ENCODE measurements around the gene BATF3. TPM values are rescaled to one million over a fixed set of nuclear protein-coding genes. Genes with fewer than 3 reads are reported as not detected.

The BATF3 gene
- total and polyA plus RNA-seq, 2 of the 4 experiments (the other 2 are of a cell fraction), result 1.6 to 3.9 TPM

GRCh38 chr1:212656730-212657129 is 42.9 kb downstream of the BATF3 start:
- ATAC-seq (ENCODE audit: low read depth), result no peak
- H3K4ac ChIP-seq (ENCODE audit: low read depth, low read length), result peak overlapping the region; percentile 5; the same call in 1 of the 2 replicates
- no peaks in the 10 kb centered on the region for H3K79me1 ChIP-seq (ENCODE audit: low read depth in 1 of 2, low read length in 2 of 2)
- H2BK120ac ChIP-seq (ENCODE audit: low read depth, low read length), result 0 out of 2 replicates have a peak overlapping the region, but pooled peaks have one; percentile 12
- POLR2A ChIA-PET (ENCODE audit: unreplicated experiment), result no interaction called here
- no peak overlapping the region; the same call in 2 of the 3 replicates for H2BK15ac ChIP-seq (ENCODE audit: low read depth, low read length)
- H4K5ac ChIP-seq (ENCODE audit: low read depth, low read length), result no peak overlapping the region
- no peaks in the 10 kb centered on the region for H3K36me3 ChIP-seq (ENCODE audit: control insufficient read depth, insufficient read depth, low read length)
- peaks cover 12% of the 10 kb centered on the region; the same call in 1 of the 2 replicates for H3K9me1 ChIP-seq (ENCODE audit: insufficient read depth, low read length)
- H2AFZ ChIP-seq (replicated peaks; ENCODE audit: low read length, poor library complexity), result no peak overlapping the region
- no peaks in the 10 kb centered on the region; the same call in 1 of the 2 replicates for H3K27me3 ChIP-seq (ENCODE audit: control insufficient read depth, insufficient read depth, low read length)
- H4K20me1 ChIP-seq (ENCODE audit: insufficient read depth, low read length), result no peaks in the 10 kb centered on the region
- CTCF ChIA-PET, result interaction anchor here (1.1 to 1.2 kb wide), 2 partner anchors 8 to 180 kb away, joined by 3 to 5 read pairs; no protein-coding TSS in a partner anchor
- H3K27ac ChIP-seq (ENCODE audit: insufficient read depth, low read length), result no peak overlapping the region
- H2BK5ac ChIP-seq (ENCODE audit: low read depth, low read length, poor library complexity, severe bottlenecking), result no peak overlapping the region
- no peak overlapping the region for H3K4me3 ChIP-seq (ENCODE audit: insufficient read depth, low read depth, low read length)
- no peak overlapping the region for H2AK9ac ChIP-seq (replicated peaks; ENCODE audit: low read depth, low read length, poor library complexity)
- in situ Hi-C loops (cut with MboI; ENCODE audit: low sequenced_read_pairs), result loop anchor here (25.0 kb wide), 1 partner anchor 331 kb away; no protein-coding TSS in a partner anchor
- H3K56ac ChIP-seq (ENCODE audit: extremely low read depth, insufficient read depth, low read length), result no peak overlapping the region
- intact Hi-C loops (cut with micrococcal nuclease), result no loop called here
- H3K18ac ChIP-seq (ENCODE audit: low read depth, low read length), result no peak overlapping the region
- TF ChIP-seq MAZ (IDR thresholded peaks at IDR 0.05; ENCODE audit: borderline replicate concordance, low read depth, low read length) (no peak), CTCF (conservative IDR thresholded peaks at IDR 0.05; ENCODE audit: low read depth, low read length) (no peak), RCOR1 (IDR thresholded peaks at IDR 0.05; ENCODE audit: insufficient replicate concordance, low read length) (no peak), MAFK (IDR thresholded peaks at IDR 0.05; ENCODE audit: low read depth, low read length) (no peak), FOS (IDR thresholded peaks at IDR 0.05; ENCODE audit: low read depth, low read length) (no peak), RFX5 (IDR thresholded peaks at IDR 0.05; ENCODE audit: low read depth, low read length) (no peak), BHLHE40 (IDR thresholded peaks at IDR 0.05; ENCODE audit: low read depth, low read length) (no peak), RAD21 (IDR thresholded peaks at IDR 0.05; ENCODE audit: low read length) (no peak), NFE2L2 (IDR thresholded peaks at IDR 0.05; ENCODE audit: low read depth, low read length) (no peak), ELK1 (IDR thresholded peaks at IDR 0.05; ENCODE audit: borderline replicate concordance, low read depth, low read length) (no peak), USF2 (IDR thresholded peaks at IDR 0.05; ENCODE audit: low read depth, low read length) (no peak)
- H3K14ac ChIP-seq (replicated peaks; ENCODE audit: low read depth, low read length), result 0 out of 2 replicates have a peak overlapping the region, but pooled peaks have one; percentile 41
- DNase-seq, result no peak
- dilution Hi-C loops (cut with HindIII; ENCODE audit: low sequenced_read_pairs, unreplicated experiment), result no loop called here
- peaks cover 9% of the 10 kb centered on the region for H3K4me1 ChIP-seq (ENCODE audit: control insufficient read depth, insufficient read depth, low read length)
- H4K91ac ChIP-seq (ENCODE audit: insufficient read depth, low read depth, low read length), result no peak overlapping the region
- H3K23ac ChIP-seq (ENCODE audit: low read depth, low read length), result no peak overlapping the region
- no CpG with 5 or more reads among the region's 5 CpGs for WGBS, 2 experiments (ENCODE audit: extremely low coverage in 2 of 2, insufficient read length in 1 of 2)
- H2BK20ac ChIP-seq (ENCODE audit: low read depth, low read length), result peak overlapping the region; percentile 9; the same call in 1 of the 2 replicates
- no peak overlapping the region for H3K9ac ChIP-seq (ENCODE audit: low read depth, low read length)
- H2AK5ac ChIP-seq (ENCODE audit: low read depth, low read length), result peak overlapping the region; percentile 65; the same call in 1 of the 2 replicates
- no TSS peak for BruUV-seq (replicated peaks)
- H3K9me3 ChIP-seq (ENCODE audit: control insufficient read depth, insufficient read depth, low read length), result 0 out of 2 replicates have a peak, but pooled peaks cover 2% of the 10 kb centered on the region
- H4K8ac ChIP-seq (ENCODE audit: low read depth in 2 of 2, low read length in 2 of 2), result peak overlapping the region in 1 of 2 experiments; percentile 2; a peak in 1 of 4 replicates
- H3K4me2 ChIP-seq (ENCODE audit: low read depth, low read length), result no peak overlapping the region

Measured in IMR-90 (cell line).